ENCODE measurements around the gene MID2. TPM values are rescaled to one million over a fixed set of nuclear protein-coding genes. Genes with fewer than 3 reads are reported as not detected.

MID2 gene
- total and polyA plus RNA-seq, 10 donors: 0.50 to 11.9 (median 10.4) TPM

DNA sequence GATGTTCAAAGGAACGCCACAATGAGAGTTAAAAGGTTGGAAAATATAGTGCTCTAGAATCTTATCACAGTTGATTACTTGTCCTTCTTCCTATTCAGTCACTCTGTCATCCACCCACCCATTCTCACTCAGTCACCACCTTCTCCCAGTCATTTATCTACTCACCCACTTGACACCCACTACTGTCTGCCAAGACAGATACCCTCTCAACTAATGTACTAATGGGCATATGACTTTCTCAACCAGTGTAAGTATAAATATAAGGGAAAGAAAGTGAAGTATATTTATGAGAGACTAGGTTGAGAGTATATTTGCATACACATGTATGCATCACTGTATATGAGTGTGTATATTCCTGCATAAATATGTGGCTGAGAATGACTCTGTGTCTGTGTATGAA lies 20.0 kb downstream of the MID2 start:
- Histone ChIP-seq H3K27ac (no peak overlapping the region), H3K9me3 (no peaks in the 10 kb centered on the region), H3K4me1 (no peaks in the 10 kb centered on the region), H3K4me3 (no peak overlapping the region), H3K27me3 (replicated peaks in 1 of 7) (peaks cover 0 to 10% (median 0%) of the 10 kb centered on the region in 7 donors), H3K36me3 (peaks cover 0 to 10% (median 0%) of the 10 kb centered on the region in 6 donors)
- no peak for DNase-seq
- WGBS, 5 donors: 49 to 73% (median 68%) methylated on average over 1 of the region's 1 CpG
- intact Hi-C loops (cut with DNase I; ENCODE audit: low total_unique reads): no loop called here
- no peak for TF ChIP-seq POLR2A (IDR thresholded peaks at IDR 0.05)
- no peak for TF ChIP-seq POLR2AphosphoS5 (IDR thresholded peaks at IDR 0.05)
- TF ChIP-seq, protein P1, sequence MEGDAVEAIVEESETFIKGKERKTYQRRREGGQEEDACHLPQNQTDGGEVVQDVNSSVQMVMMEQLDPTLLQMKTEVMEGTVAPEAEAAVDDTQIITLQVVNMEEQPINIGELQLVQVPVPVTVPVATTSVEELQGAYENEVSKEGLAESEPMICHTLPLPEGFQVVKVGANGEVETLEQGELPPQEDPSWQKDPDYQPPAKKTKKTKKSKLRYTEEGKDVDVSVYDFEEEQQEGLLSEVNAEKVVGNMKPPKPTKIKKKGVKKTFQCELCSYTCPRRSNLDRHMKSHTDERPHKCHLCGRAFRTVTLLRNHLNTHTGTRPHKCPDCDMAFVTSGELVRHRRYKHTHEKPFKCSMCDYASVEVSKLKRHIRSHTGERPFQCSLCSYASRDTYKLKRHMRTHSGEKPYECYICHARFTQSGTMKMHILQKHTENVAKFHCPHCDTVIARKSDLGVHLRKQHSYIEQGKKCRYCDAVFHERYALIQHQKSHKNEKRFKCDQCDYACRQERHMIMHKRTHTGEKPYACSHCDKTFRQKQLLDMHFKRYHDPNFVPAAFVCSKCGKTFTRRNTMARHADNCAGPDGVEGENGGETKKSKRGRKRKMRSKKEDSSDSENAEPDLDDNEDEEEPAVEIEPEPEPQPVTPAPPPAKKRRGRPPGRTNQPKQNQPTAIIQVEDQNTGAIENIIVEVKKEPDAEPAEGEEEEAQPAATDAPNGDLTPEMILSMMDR (IDR thresholded peaks at IDR 0.05 in 8 of 11, conservative IDR thresholded peaks at IDR 0.05 in 3 of 11): no peak

DNA sequence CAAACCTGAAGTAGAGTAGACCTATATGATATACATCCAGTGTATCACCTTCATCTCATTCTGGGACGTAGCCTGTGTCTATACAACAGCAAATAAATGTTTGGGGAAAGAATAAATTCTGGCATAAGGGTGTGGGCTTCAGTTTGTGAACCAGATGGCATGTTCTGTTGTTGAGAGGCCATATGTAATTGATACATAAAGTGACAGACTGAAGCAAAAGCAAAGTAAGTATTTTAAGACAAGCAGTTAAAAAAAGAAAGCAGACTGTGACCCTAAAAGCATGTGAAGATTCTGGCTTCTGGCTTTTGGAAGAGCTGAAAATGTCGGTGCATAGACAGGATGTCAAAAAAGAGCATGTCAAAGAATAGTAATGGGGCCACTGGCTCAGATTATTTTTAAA lies 22.9 kb downstream of the MID2 start:
- no peak overlapping the region for H3K27ac ChIP-seq
- no peaks in the 10 kb centered on the region for H3K4me1 ChIP-seq
- DNase-seq: no peak
- H3K9me3 ChIP-seq: no peaks in the 10 kb centered on the region
- intact Hi-C loops (cut with DNase I; ENCODE audit: low total_unique reads): no loop called here
- 49 to 80% (median 72%) methylated on average over 2 of the region's 2 CpGs for WGBS, 5 donors
- peaks cover 0 to 14% (median 0%) of the 10 kb centered on the region in 7 donors for H3K27me3 ChIP-seq (replicated peaks in 1 of 7)
- H3K4me3 ChIP-seq: no peak overlapping the region
- TF ChIP-seq, protein P1 (IDR thresholded peaks at IDR 0.05 in 8 of 11, conservative IDR thresholded peaks at IDR 0.05 in 3 of 11): no peak
- TF ChIP-seq POLR2A (IDR thresholded peaks at IDR 0.05) (no peak), POLR2AphosphoS5 (IDR thresholded peaks at IDR 0.05) (no peak)
- H3K36me3 ChIP-seq: no peaks in the 10 kb centered on the region

DNA sequence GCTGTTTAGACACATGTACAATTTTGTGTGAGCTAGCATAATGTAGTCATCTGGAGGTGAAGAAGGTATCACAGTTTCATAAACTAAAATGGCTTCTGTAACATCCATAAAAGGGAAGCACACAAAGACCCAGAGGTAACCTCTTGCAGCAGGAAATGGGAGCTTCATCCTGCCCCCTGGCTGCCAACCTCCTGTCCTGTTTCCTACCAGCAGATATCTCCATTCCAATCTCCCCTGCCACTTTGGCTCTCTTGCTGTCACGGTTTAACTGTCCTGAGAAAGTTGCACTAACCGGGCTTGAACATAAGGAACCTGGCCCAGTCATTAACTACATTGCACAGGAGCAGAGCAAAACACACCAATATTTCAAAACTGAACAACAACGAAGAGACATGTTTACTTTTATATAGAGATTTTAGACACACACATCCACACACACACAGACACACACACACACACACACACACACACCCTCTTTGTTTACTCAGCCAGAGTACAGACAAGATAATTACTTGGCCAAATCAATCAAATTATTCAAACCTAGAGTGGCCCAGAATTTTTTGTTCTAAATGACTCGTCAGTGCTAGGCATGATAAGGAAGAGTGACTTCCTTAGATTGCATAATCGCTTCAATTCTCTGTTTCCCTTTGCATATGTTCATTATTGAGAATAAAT lies 24.2 kb downstream of the MID2 start:
- intact Hi-C loops (cut with DNase I; ENCODE audit: low total_unique reads): no loop called here
- DNase-seq: no peak
- H3K36me3 ChIP-seq: no peaks in the 10 kb centered on the region
- TF ChIP-seq POLR2A (IDR thresholded peaks at IDR 0.05): no peak
- TF ChIP-seq, protein P1 (IDR thresholded peaks at IDR 0.05 in 8 of 11, conservative IDR thresholded peaks at IDR 0.05 in 3 of 11): peak in 4 of 11 experiments; percentile 10 to 27 (median 20)
- no peaks in the 10 kb centered on the region for H3K9me3 ChIP-seq
- peaks cover 0 to 6% (median 0%) of the 10 kb centered on the region in 7 donors for H3K27me3 ChIP-seq (replicated peaks in 1 of 7)
- peak overlapping the region in 2 of 8 donors; percentile 18 for H3K27ac ChIP-seq
- H3K4me3 ChIP-seq: no peak overlapping the region
- H3K4me1 ChIP-seq: no peaks in the 10 kb centered on the region
- 33 to 48% (median 37%) methylated on average over 5 of the region's 5 CpGs for WGBS, 5 donors

DNA sequence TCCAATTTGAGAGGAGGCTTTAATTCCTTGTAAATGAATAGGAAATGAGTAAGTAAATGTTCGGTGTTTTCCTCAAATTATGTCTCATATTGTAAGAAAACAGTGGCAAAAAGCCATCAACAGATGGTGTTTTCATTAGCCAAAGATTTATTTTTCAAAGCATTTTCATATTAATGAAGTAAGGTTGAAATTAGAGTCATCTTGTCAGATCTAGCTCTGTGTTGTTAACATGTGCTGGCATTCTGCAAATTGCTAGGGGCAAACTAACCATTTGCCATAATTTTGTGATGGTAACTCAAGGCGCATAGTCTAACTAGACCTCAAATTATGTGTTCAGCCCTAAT lies 24.7 kb downstream of the MID2 start:
- H3K9me3 ChIP-seq: no peaks in the 10 kb centered on the region
- H3K4me1 ChIP-seq: no peaks in the 10 kb centered on the region
- DNase-seq: no peak
- intact Hi-C loops (cut with DNase I; ENCODE audit: low total_unique reads): no loop called here
- H3K36me3 ChIP-seq: no peaks in the 10 kb centered on the region
- TF ChIP-seq, protein P1 (IDR thresholded peaks at IDR 0.05 in 8 of 11, conservative IDR thresholded peaks at IDR 0.05 in 3 of 11): no peak
- TF ChIP-seq POLR2AphosphoS5 (IDR thresholded peaks at IDR 0.05): no peak
- TF ChIP-seq POLR2A (IDR thresholded peaks at IDR 0.05): no peak
- no peak overlapping the region for H3K4me3 ChIP-seq
- peaks cover 0 to 4% (median 0%) of the 10 kb centered on the region in 7 donors for H3K27me3 ChIP-seq (replicated peaks in 1 of 7)
- 55 to 77% (median 64%) methylated on average over 2 of the region's 2 CpGs for WGBS, 5 donors
- H3K27ac ChIP-seq: peak overlapping the region in 1 of 8 donors; percentile 18

Data from spleen (tissue), 11 donors.